Liver (tissue), 9 donors: ENCODE measurements around the gene PROCA1. TPM values are rescaled to one million over a fixed set of nuclear protein-coding genes. Genes with fewer than 3 reads are reported as not detected.
A peak's percentile ranks its signal among the peaks of the same experiment; 100 is the strongest.

Source experiments
- DNase-seq: peaks from one replicate; pipeline ENCODE4 v3.0.0-alpha.2; 2017; ENCODE audit warnings: low spot score
- H3K27ac ChIP-seq, 2 donors: one replicate each; pipeline ENCODE4 v1.7.0; 2013; ENCODE audit warnings: inconsistent platforms in 2 of 2, low read length in 2 of 2, control low read depth in 1 of 2, low read depth in 1 of 2, mild to moderate bottlenecking in 1 of 2
- H3K27me3 ChIP-seq, 4 donors: one replicate each; pipeline versions ENCODE4 v1.6.1 to v1.7.0; 2013; ENCODE audit warnings: low read length in 3 of 4, inconsistent platforms in 1 of 4, mild to moderate bottlenecking in 1 of 4, moderate library complexity in 1 of 4; ENCODE audit not compliant: control insufficient read depth in 4 of 4, insufficient read depth in 4 of 4
- H3K36me3 ChIP-seq, 4 donors: one replicate each; pipeline versions ENCODE4 v1.6.1 to v1.7.0; 2013; ENCODE audit warnings: low read length in 3 of 4, mild to moderate bottlenecking in 3 of 4, low read depth in 1 of 4, moderate library complexity in 1 of 4; ENCODE audit not compliant: control insufficient read depth in 4 of 4, insufficient read depth in 3 of 4
- H3K4me1 ChIP-seq, 4 donors: one replicate each; pipeline versions ENCODE4 v1.6.1 to v1.7.0; 2013; ENCODE audit warnings: low read length in 3 of 4, mild to moderate bottlenecking in 3 of 4, moderate library complexity in 1 of 4; ENCODE audit not compliant: control insufficient read depth in 4 of 4, insufficient read depth in 4 of 4
- H3K4me3 ChIP-seq, 3 donors: one replicate each; pipeline versions ENCODE4 v1.6.1 to v1.7.0; 2013; ENCODE audit warnings: low read length in 3 of 3, control low read depth in 1 of 3, low read depth in 1 of 3, mild to moderate bottlenecking in 1 of 3
- H3K9ac ChIP-seq, 2 donors: one replicate each; pipeline ENCODE4 v1.7.0; 2013; ENCODE audit warnings: low read length in 2 of 2, mild to moderate bottlenecking in 2 of 2, moderate library complexity in 2 of 2, control low read depth in 1 of 2, low read depth in 1 of 2
- H3K9me3 ChIP-seq, 4 donors: one replicate each; pipeline versions ENCODE4 v1.6.1 to v1.7.0; 2013; ENCODE audit warnings: low read length in 3 of 4; ENCODE audit not compliant: control insufficient read depth in 4 of 4
- ATF3 ChIP-seq: IDR thresholded peaks from 2 replicates; pipeline ENCODE4 v1.6.1; 2016; ENCODE audit warnings: antibody characterized with exemption
- CTCF ChIP-seq: fragments of 150-350 bp; IDR thresholded peaks from 2 replicates; pipeline ENCODE4 v1.5.1; 2017; ENCODE audit warnings: improper control_type of control experiment, low read depth, low read length; ENCODE audit not compliant: missing input control
- EGR1 ChIP-seq, 2 donors: IDR thresholded peaks; 2 replicates each; pipeline ENCODE4 v1.6.1; 2016 to 2018; ENCODE audit warnings: antibody characterized with exemption in 2 of 2, low read depth in 2 of 2
- HNF4A ChIP-seq, 2 donors: conservative IDR thresholded peaks; 2 replicates each; pipeline ENCODE4 v1.6.1; 2016; ENCODE audit warnings: antibody characterized with exemption in 2 of 2, mild to moderate bottlenecking in 2 of 2
- HNF4G ChIP-seq: IDR thresholded peaks from 2 replicates; pipeline ENCODE4 v1.6.1; 2016; ENCODE audit warnings: antibody characterized with exemption
- JUND ChIP-seq, 2 donors: IDR thresholded peaks; 2 replicates each; pipeline ENCODE4 v1.6.1; 2016; ENCODE audit warnings: antibody characterized with exemption in 2 of 2
- MAX ChIP-seq: IDR thresholded peaks from 2 replicates; pipeline ENCODE4 v1.6.1; 2016; ENCODE audit warnings: antibody characterized with exemption
- NR2F2 ChIP-seq: IDR thresholded peaks from 2 replicates; pipeline ENCODE4 v1.6.1; 2016; ENCODE audit warnings: antibody characterized with exemption
- RAD21 ChIP-seq, 2 donors: IDR thresholded peaks; 2 replicates each; pipeline ENCODE4 v1.6.1; 2016; ENCODE audit warnings: antibody characterized with exemption in 2 of 2, mild to moderate bottlenecking in 2 of 2
- RXRA ChIP-seq, 2 donors: IDR thresholded peaks; 2 replicates each; pipeline ENCODE4 v1.6.1; 2017 to 2018; ENCODE audit warnings: antibody characterized with exemption in 2 of 2, mild to moderate bottlenecking in 1 of 2
- SP1 ChIP-seq: IDR thresholded peaks from 2 replicates; pipeline ENCODE4 v1.6.1; 2018; ENCODE audit warnings: antibody characterized with exemption, mild to moderate bottlenecking
- TAF1 ChIP-seq: conservative IDR thresholded peaks from 2 replicates; pipeline ENCODE4 v1.6.1; 2016; ENCODE audit warnings: antibody characterized with exemption, mild to moderate bottlenecking
- WGBS: extraction: QIAGEN DNeasy Blood & Tissue Kit; methylation state at CpG from one replicate; pipeline ENCODE4 v1.1.7; 2013; 5-methylcytosine and 5-hydroxymethylcytosine counted together
- polyA plus RNA-seq, 2 donors: library from polyadenylated mRNA; stranded (reverse) in 1 of 2; unstranded in 1 of 2; fragments of 200-250 nt in 1 of 2; fragments of >200 nt in 1 of 2; fragmentation: Nextera tagmentation in 1 of 2; extraction: Ambion mirVana in 1 of 2; gene quantifications; one replicate each; pipeline versions ENCODE4 v1.2.1 to v1.2.3, GENCODE V29; 2013 to 2015
- total RNA-seq, 2 donors: library from RNA; depleted of rRNA; stranded (reverse); fragments of >200 nt; gene quantifications; one replicate each; pipeline ENCODE4 v1.2.3, GENCODE V29; 2014
- donor health status: healthy.
- donor health status: healthy.
- donor health status: healthy.
- donor health status: healthy.
- donor health status: healthy.

Gene PROCA1
- total and polyA plus RNA-seq, 4 donors, result 0.16 to 0.65 (median 0.35) TPM

- H3K9ac ChIP-seq, result no peak overlapping the region
- peaks cover 16 to 50% (median 35%) of the 10 kb centered on the region in 4 donors for H3K4me1 ChIP-seq
- no peaks in the 10 kb centered on the region for H3K9me3 ChIP-seq
- DNase-seq, result no peak
- H3K27ac ChIP-seq, result peak overlapping the region; percentile 74 to 92
- peaks cover 4 to 27% (median 18%) of the 10 kb centered on the region in 4 donors for H3K36me3 ChIP-seq
- TF ChIP-seq ATF3, result no peak
- TF ChIP-seq HNF4A (conservative IDR thresholded peaks at IDR 0.05), result peak in 1 of 2 donors; percentile 59
- TF ChIP-seq JUND (IDR thresholded peaks at IDR 0.05), result no peak
- TF ChIP-seq RXRA (IDR thresholded peaks at IDR 0.05), result peak in 1 of 2 donors; percentile 39
- TF ChIP-seq HNF4G, result no peak
- peak overlapping the region; percentile 72 to 93 (median 82) for H3K4me3 ChIP-seq
- 41% methylated on average over 4 of the region's 4 CpGs for WGBS
- H3K27me3 ChIP-seq, result no peaks in the 10 kb centered on the region
Measured at GRCh38 chr17:28745786-28746411, 34.2 kb upstream of the PROCA1 start.

- Histone ChIP-seq H3K9ac (peak overlapping the region; percentile 63 to 79), H3K27ac (peak overlapping the region; percentile 74 to 92), H3K36me3 (peaks cover 4 to 27% (median 18%) of the 10 kb centered on the region in 4 donors), H3K4me1 (peaks cover 16 to 46% (median 33%) of the 10 kb centered on the region in 4 donors), H3K4me3 (peak overlapping the region; percentile 72 to 93 (median 82)), H3K9me3 (no peaks in the 10 kb centered on the region), H3K27me3 (no peaks in the 10 kb centered on the region)
- peak; percentile 63 for DNase-seq
- TF ChIP-seq HNF4A (conservative IDR thresholded peaks at IDR 0.05) (no peak), HNF4G (no peak), RAD21 (IDR thresholded peaks at IDR 0.05) (no peak), SP1 (no peak), EGR1 (IDR thresholded peaks at IDR 0.05; ENCODE audit: low read depth in 2 of 2) (no peak), NR2F2 (no peak), JUND (IDR thresholded peaks at IDR 0.05) (no peak), TAF1 (no peak), ATF3 (no peak), CTCF (no peak), MAX (no peak)
- 3% methylated on average over 31 of the region's 31 CpGs for WGBS
Measured at GRCh38 chr17:28744972-28745785, 33.5 kb upstream of the PROCA1 start.
